GM12892 (cell line): ENCODE data around the gene BDKRB1.

Experiments
- DNase-seq: peaks from one replicate; pipeline ENCODE4 v3.0.0; 2011; ENCODE audit not compliant: insufficient read length
- FAIRE-seq: peaks from 2 replicates; lab custom pipeline; 2011; peaks lifted over from hg19 to GRCh38; lab: Jason Lieb, UNC
- POLR2A ChIP-seq: IDR thresholded peaks from 2 replicates; pipeline ENCODE4 v1.6.1; 2011; ENCODE audit warnings: low read depth, low read length, control low read depth
- POLR2AphosphoS5 ChIP-seq: IDR thresholded peaks from 2 replicates; pipeline ENCODE4 v1.6.1; 2011; ENCODE audit warnings: low read depth, low read length, control low read depth
- TAF1 ChIP-seq: IDR thresholded peaks from 2 replicates; pipeline ENCODE4 v1.6.1; 2011; ENCODE audit warnings: low read depth, mild to moderate bottlenecking, control low read depth, low read length, borderline replicate concordance

The BDKRB1 gene

DNA sequence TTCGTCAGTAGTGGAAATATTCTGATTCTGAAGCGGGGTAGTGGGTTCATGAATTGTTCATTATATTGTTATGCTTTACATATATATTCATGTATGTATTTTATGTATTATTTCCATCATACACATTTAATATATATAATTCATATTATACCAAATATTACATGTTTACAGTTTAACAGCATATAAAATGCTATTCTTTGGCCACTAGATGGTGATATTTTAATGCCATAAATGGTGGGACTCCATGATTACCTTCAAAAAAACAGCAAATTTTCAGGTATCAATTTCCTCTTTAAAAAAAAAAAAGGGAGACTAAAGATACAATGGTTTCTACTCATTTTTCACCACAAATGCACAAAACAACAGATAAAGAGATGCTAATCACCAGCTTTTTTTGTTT lies 41.0 kb downstream of the BDKRB1 start:
- FAIRE-seq = no peak
- no peak for DNase-seq

GRCh38 chr14:96297997-96298515 lies 42.0 kb downstream of the BDKRB1 start:
- no peak for FAIRE-seq
- TF ChIP-seq POLR2AphosphoS5 = no peak
- TF ChIP-seq TAF1 = no peak
- DNase-seq = no peak

More for the DNA sequence above, 41.0 kb downstream of the BDKRB1 start:
- TF ChIP-seq POLR2AphosphoS5 (no peak), POLR2A (no peak), TAF1 (no peak)

DNA sequence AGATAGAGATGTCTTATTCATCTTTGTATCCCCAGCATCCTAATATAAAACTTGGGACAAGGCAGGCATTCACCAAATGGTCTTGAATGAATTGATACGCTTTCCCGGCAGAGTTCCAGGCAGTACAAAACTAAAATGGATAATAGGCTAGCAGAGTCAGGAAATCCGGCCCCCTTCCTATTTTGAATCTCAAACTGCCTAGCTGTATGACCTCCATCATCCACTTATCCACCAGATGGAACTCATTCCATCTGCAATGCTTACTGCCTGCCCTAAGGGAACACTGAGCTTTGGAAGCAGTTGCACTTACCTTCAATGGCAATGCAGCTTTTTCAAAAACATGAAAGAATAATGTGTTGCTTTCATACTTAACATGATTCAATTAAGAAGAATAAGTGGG lies 43.4 kb downstream of the BDKRB1 start:
- DNase-seq = no peak
- TF ChIP-seq POLR2AphosphoS5 (no peak), TAF1 (no peak), POLR2A (no peak)
- FAIRE-seq = no peak

DNA sequence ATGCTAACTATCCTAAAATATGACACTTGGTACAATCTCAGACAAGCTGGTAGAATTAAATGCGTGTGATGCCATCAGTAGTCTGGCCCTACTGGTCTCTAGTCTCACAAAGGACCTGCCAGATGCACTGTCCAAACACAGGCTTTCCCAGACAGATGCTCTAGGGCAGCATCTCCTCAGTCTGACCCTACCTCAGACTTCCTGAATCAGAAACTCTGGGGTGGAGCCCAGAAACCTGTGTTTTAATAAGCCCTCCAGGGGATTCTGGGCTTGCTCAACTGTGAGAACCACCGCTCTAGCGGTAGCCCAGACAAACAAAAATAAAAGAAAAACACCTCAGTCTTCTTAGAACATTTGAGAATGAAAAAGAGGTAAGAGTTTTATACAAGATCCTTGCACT lies 48.0 kb downstream of the BDKRB1 start:
- TF ChIP-seq TAF1 (no peak), POLR2AphosphoS5 (no peak), POLR2A (no peak)
- DNase-seq = no peak
- no peak for FAIRE-seq

GRCh38 chr14:96304956-96305355 lies 48.9 kb downstream of the BDKRB1 start:
- FAIRE-seq = no peak
- no peak for DNase-seq
- TF ChIP-seq POLR2AphosphoS5 = no peak
- no peak for TF ChIP-seq POLR2A
- no peak for TF ChIP-seq TAF1

DNA sequence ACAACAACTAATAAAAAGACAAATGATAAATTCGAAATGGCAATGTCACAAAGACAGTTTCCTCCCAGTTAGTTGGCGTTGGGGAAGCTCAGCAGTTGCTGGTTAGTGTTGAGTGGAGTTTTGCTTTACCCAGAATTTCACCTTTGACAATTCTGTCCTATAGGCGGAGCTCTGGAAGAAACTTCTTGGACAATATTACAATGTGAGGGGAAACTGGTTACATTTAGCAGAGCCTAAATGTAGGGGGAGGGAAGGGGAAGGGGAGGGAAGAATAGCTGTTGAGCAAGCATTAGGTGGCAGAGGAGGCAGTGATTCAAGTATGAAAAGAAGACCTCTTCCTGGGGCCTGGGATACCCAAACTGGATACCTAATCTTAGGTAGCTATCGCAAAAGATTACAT lies 51.4 kb downstream of the BDKRB1 start:
- no peak for DNase-seq
- TF ChIP-seq POLR2A (no peak), TAF1 (no peak), POLR2AphosphoS5 (no peak)
- FAIRE-seq = no peak

DNA sequence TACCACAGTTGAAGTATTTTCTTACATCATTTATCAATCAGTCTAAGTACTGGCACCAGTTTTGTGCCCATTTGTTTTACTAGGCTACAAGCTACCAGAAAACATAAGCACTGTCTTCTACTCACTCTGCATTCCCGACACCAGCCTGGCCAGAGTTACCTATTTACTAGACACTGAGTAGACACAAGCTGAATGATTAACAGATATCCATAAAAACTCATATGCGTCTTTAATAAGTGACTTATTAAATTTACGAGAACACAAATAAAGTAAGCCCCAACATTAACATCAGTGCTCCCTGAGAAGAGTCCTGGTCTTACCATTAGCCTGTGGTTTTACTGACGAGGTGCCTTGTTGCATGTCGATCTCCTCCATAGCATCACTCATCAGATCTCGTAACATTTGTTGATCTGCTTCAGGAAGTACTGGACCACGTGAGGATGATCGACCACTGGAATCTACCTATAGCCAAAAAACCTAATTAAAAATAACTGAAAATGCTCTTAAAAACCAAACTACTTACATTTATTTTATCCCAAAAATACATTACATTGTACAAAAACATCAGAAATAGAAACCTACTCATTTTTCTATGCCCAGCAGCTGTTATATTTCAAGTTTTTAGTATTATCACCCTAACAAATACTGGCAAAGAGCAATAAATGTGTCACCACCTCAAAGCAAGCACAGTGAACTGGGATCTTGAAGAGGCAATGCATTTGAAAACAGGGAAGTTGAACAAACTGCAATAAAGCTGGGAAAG lies 53.3 kb downstream of the BDKRB1 start:
- no peak for DNase-seq
- no peak for FAIRE-seq
- TF ChIP-seq POLR2AphosphoS5 (no peak), POLR2A (no peak), TAF1 (no peak)

- TF ChIP-seq POLR2A = no peak
- no peak for TF ChIP-seq TAF1
- no peak for TF ChIP-seq POLR2AphosphoS5
- DNase-seq = no peak
- peak; percentile 17 for FAIRE-seq
These were observed 53.9 kb downstream of the BDKRB1 start for GRCh38 chr14:96309896-96310330.

DNA sequence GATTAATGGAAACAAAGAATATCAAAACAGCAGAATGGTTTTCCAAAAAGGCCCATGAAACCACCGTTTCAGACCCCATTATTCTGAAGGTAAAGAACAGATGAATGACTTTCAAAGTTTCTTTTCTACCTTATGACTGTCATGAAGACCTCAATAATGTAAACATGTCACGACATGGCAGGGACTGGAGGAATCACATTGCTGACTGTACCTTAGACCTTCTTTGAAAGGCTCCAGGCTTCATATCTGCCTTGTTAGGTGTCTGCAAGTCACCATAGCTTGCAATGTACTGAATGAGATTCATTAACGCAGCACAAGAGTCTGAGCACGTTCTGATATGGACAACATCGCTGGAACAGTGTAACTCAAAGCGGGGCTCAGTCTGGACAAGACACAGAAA lies 54.9 kb downstream of the BDKRB1 start:
- TF ChIP-seq TAF1 = no peak
- TF ChIP-seq POLR2AphosphoS5 = no peak
- TF ChIP-seq POLR2A = no peak
- DNase-seq (no peak), FAIRE-seq (no peak)
